HPDE6-E6E7 (cell line): Measurements from ENCODE around the gene ADAMTS16.
"Not testable (repeated sequence)": the region's sequence is repeated elsewhere in the genome, so short reads cannot be mapped to it uniquely, and the experiment has no call there.

Experiments used
- DNase-seq: peaks from one replicate; pipeline ENCODE4 v3.0.0; 2011; ENCODE audit warnings: missing footprints; ENCODE audit errors: extremely low spot score

The ADAMTS16 gene, protein sequence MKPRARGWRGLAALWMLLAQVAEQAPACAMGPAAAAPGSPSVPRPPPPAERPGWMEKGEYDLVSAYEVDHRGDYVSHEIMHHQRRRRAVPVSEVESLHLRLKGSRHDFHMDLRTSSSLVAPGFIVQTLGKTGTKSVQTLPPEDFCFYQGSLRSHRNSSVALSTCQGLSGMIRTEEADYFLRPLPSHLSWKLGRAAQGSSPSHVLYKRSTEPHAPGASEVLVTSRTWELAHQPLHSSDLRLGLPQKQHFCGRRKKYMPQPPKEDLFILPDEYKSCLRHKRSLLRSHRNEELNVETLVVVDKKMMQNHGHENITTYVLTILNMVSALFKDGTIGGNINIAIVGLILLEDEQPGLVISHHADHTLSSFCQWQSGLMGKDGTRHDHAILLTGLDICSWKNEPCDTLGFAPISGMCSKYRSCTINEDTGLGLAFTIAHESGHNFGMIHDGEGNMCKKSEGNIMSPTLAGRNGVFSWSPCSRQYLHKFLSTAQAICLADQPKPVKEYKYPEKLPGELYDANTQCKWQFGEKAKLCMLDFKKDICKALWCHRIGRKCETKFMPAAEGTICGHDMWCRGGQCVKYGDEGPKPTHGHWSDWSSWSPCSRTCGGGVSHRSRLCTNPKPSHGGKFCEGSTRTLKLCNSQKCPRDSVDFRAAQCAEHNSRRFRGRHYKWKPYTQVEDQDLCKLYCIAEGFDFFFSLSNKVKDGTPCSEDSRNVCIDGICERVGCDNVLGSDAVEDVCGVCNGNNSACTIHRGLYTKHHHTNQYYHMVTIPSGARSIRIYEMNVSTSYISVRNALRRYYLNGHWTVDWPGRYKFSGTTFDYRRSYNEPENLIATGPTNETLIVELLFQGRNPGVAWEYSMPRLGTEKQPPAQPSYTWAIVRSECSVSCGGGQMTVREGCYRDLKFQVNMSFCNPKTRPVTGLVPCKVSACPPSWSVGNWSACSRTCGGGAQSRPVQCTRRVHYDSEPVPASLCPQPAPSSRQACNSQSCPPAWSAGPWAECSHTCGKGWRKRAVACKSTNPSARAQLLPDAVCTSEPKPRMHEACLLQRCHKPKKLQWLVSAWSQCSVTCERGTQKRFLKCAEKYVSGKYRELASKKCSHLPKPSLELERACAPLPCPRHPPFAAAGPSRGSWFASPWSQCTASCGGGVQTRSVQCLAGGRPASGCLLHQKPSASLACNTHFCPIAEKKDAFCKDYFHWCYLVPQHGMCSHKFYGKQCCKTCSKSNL

DNA sequence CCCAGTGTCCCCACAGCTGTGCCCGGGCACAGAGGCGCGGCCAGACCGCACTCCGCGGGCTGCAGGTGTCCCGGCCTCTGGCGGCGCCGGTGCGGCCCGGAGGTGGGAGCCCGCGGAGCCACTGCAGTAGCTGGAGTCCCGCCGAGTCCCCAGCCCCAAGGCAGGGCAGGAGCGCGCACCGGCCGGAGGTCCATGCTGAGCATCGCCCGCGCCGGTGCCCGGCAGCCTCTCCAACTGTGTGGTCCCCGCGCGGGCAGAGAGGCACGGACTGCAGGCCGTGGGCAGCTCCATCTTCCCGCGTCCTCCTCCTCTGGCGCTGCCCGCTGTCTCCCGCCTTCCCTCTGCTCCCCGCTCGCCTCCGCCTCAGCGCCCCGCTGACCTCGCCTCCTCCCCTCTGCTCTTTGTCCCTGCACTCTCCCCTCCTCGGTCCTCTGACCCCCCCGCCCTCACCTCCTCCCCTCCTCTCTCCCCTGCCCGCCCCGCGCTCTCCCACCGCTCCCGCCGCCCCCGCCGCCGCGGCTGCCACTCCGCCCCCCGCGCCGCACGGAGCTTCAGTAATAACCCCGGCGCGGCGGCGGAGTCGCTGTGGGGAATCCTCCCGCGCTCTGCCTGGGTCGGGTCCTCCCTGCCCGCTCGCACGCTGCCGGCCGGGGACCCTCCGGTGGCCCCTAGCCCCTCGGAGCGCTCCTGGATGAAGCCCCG, at the start of gene ADAMTS16:
Gene ADAMTS16, plus strand, starts transcription at position 554 of the 702 bp plus-strand sequence. Its CDS starts 138 bp downstream, at position 692.
- DNase-seq: no peak

DNA sequence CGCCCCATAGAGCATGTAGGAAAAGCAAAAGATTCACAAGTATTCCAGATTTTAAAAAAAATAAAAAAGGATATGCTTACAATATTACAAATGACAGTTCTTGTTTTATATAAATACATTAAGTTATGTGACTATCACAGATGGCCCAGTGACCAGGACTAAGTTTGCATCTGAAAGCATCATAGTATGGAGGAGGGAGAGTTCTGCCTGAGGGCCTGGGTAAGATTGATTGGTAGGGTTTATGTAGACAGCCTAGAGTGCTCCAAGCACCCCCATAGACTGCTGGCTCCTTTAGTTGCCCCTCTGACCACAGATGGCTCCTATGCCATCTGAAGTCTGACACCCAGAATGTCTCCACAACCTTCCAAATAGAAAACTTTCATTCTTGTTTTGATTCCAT, 48.0 kb upstream of the ADAMTS16 start:
- DNase-seq: no peak

DNA sequence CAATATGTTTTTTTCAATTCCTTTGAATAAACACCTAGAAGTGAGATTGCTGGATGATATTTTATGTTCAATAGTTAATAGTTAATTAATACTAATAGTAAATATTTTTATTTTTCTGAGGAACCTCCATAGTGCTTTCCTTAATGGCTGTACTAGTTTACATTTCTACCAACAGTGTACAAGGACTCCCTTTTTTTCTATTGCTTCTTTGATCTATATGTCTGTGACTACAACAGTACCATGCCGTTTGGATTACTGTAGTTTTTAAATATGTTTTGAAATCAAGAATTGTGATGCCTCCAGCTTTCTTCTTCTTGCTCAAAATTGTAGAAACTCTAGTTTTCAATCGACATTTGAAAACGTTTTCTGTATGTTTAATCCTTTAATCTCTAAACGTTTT, 39.5 kb upstream of the ADAMTS16 start:
- DNase-seq: no peak

DNA sequence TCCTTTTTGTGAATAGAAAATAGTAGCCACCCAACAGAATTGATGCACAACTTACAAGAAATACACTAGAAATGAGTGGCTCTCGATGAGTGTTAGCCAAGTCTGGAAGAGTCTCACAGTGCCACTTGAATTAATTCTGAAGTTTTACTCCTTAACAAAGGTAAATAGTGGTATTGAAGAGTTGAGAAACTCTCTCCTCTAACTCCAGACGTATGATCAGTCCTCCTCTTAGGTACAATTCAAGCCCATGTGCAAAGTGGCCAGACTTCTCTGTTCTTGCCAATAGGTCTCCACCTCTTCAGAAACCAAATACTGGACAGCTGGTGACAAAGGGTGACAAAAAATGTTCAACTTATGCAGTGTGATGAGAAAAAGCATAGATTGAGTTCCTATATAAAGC, 38.5 kb upstream of the ADAMTS16 start:
- no peak for DNase-seq

DNA sequence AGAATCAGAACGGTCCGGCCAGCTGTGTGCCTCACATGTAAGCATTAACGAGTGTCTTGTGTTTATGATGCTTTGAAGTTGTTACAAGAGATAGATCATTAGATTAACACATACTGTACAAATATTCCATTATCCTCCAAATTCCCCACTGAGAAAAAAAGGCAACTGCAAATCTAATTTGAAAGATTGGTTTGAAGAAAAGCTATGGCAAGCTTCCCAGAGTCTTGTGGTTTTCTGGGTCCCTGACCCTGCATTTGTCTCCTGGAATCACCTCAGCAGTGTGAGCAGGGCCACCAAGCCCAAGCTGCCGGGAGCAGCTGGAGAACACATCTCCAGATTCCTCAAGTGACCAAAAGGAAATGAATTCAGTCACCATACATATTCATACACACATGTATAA, 36.9 kb upstream of the ADAMTS16 start:
- DNase-seq: no peak

DNA sequence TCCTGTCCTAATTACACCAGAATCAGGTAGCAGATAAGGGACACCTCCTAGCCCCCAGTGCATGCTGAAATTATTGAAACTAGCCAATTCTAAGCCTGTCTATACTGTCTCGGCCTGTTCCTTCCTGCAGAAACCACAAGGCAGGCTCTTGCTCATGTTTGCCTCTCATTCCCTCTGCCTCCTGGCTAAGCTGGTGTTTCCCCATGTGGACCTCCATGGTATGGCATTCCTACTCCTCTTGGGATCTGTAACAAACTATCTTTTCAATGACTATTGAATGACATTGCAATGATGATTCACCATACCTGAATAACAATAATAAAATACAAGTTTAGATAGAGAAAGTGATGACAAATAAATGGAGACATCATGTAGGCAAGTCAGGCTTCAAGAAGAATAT, 35.6 kb upstream of the ADAMTS16 start:
- no peak for DNase-seq

DNA sequence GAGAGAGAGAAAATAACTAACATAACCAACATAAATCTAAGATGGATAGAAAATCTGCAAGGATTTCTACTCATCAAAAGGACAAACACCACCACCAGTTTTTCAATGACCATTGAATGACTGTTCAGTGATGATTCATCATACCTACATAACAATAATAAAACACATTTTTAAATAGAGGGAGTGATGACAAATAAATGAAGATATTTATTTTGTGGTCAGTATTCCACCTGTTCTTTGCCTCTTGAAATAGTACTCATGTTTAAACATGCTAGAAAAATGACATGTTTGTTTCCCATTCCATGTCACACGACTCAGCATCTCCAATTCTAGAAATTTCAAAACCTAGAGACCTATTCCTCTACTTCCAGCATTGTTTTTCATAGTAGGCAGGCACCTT, 34.6 kb upstream of the ADAMTS16 start:
- no peak for DNase-seq

DNA sequence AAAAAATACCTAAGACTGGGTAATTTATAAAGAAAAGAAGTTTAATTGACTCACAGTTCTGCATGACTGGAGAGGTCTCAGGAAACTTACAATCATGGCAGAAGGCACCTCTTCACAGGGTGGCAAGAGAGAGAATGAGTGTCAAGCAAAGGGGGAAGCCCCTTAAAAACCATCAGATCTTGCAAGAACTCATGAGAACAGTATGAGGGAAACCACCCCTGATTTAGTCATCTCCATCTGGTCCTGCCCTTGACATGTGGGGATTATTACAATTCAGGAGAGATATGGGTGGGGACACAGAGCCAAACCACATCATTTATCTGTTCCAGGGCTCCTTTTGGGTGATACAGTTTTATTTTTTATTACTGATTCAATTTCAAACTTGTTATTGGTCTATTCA, 23.2 kb upstream of the ADAMTS16 start:
- DNase-seq: no peak

DNA sequence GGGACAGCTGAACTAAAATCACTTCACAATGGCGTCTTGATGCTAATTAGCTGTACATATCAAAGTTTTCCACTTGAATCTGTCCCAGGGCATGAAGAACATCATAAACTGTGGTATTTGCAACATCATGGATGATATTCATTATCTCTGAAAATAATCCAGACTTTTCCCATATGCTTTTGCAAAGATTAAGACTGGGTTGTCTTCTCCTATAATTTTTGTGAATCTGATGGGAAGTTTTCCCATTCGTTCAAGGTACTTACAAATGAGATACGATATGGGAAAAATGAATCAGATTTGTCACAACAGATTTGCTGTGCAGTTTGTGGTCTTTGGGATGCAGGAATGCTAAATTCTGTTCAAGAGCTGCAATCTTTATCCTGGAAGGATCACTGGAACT, 17.4 kb upstream of the ADAMTS16 start:
- no peak for DNase-seq

DNA sequence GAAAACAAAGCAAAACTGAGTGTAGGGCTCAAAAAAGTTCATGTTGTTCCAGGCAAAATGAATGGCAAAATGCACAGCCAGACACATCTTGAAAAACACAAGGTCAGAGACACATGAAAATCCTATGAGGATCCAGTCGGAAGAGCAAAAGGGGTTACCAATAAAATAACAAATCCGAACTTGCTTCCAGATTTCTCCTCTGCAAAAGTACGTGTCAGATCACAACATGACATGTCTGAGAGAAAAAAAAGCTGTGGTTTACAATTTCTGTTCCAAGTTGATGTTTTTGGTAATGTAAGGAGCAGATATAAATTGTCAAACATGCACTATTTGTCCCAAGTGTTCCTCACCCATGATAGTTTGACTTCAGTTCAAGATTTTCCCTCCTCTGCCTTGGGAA, 15.9 kb upstream of the ADAMTS16 start:
- DNase-seq: no peak

DNA sequence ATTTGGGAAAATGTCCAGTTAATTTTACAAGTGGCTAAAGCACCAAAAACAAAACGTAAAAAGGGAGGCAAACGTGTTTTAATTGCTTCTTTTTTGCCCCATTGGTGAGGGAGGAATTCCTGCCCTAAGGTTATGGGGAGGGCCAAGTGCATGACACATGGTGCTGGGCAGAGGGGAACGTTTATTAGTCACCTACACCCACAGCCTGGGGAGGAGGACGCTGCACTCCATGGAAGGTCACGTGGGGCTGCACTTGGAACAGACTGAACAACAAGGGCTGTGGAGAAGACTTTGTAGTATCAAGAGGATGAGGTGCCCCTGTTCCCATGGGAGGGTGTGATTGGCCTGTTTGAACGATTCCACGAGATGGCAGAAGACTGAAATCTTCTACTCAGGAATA, 13.7 kb upstream of the ADAMTS16 start:
- DNase-seq: no peak

DNA sequence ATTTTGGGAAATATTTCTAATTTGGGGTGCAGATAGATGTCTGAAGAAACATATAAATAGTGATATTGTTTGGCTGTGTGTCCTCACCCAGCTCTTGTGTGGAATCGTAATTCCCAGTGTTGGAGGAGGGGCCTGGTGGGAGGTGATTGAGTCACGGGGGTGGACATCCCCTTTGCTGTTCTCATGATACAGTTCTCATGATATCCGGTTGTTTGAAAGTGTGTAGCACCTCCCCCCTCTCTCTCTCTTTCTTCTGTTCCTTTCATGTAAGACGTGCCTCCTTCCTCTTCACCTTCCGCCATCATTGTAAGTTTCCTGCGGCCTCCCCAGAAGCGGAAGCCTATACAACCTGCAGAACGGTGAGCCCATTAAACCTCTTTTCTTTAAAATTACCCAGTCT, 11.4 kb upstream of the ADAMTS16 start:
- DNase-seq: no peak

DNA sequence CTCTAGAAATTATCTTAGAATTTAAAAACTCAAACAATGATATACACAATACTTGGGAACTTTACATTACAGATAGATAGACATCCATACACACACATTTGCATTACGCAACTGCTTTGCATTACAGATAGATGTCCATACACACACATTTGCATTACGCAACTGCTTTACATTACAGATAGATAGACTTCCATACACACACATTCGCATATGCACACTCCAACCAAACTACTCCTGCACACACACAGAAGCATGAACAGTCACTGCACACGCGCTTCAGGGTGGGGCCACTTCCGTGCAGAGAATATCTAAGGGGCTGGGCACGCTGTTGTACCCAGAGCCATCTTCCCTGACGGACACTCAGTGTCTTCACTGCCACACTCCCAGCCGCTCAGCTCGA, 7.9 kb upstream of the ADAMTS16 start:
- DNase-seq: no peak

DNA sequence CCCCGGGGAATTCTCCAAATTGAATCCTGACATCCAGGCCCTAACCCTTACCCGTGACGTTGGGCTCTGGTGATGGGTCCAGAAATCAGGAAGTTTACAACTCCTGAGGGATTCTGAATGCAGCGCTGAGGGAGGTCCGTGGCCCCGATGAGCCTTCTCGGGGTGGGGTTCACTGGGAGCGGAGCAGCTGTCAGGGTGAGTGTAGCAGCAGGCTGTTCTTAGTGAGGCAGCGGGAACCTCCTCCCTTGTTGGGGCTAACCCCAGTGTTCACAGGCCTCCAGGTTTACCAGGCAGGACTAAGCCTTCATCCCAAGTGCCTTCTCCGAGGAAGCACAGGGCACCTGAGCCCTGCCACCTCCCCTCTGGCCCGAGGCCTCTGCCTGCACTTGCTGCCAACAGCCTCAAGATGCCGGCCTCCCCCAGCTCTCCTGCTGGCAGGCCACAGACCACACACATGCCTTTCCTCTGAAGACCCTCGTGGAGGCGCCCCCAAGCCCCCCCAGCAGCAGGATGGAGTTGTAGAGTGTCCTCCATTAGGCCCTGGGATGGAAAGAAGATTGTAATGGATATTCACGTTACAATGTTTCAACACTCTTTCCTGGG, 7.3 kb upstream of the ADAMTS16 start:
- no peak for DNase-seq

DNA sequence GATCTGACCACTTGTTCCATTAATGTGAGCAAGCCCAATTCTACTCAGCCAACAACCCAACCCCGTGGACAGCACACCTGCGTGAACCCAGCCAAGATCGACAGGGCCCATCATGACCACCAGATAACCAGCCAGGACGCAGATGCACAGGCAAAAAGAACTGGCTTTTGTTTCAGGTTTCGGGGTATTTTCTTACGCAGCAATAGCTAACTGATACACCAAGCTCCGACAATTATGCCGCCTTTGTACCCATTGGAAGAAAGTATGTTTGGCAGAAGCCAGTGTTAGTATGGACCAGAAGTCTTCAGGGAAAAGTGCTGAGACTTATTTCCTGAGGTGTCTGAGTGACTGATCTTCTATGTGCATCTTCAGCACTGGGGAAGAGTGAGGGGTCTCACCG, 6.0 kb upstream of the ADAMTS16 start:
- no peak for DNase-seq

DNA sequence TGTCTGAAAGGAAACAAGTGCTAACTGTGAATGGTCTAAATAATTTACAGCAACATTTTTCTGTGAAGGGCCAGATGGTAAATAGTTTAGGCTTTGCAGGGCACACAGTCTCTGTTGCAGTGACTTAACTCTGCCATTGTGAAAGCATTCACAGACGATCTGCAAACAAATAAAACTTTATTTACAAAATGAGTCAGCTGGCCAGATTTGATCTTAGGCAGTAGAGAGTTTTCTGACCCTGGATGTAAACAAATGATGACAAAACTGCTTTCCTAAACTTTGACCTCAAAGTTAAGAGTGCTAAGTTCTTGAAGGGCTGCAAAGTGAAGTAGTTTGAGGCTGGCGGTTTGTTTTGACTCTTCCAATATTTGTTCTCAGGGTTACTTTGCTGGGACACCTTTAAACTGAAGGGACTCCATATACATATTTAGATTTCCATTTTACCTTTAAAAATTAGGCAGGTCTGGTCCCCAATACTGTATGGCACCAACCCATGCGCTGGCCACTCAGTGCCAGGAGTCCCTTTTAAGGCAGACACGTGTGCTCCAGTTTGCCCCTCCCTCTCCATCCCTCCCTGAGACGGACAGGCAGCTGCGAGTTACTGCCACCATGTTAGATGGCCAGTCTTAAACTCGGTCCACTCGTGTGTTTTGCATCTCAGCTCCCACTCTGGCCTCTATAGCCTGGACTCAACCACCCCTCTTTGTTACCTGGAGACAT, 4.0 kb upstream of the ADAMTS16 start:
- no peak for DNase-seq

DNA sequence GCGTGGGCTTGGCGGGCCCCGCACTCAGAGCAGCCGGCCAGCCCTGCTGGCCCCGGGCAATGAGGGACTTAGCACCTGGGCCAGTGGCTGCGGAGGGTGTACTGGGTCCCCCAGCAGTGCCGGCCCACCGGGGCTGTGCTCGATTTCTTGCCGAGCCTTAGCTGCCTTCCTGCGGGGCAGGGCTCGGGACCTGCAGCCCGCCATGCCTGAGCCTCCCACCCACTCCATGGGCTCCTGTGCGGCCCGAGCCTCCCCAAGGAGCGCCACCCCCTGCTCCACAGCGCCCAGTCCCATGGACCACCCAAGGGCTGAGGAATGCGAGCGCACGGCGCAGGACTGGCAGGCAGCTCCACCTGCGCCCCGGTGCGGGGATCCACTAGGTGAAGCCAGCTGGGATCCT, 2.3 kb upstream of the ADAMTS16 start:
- not testable (repeated sequence) for DNase-seq

DNA sequence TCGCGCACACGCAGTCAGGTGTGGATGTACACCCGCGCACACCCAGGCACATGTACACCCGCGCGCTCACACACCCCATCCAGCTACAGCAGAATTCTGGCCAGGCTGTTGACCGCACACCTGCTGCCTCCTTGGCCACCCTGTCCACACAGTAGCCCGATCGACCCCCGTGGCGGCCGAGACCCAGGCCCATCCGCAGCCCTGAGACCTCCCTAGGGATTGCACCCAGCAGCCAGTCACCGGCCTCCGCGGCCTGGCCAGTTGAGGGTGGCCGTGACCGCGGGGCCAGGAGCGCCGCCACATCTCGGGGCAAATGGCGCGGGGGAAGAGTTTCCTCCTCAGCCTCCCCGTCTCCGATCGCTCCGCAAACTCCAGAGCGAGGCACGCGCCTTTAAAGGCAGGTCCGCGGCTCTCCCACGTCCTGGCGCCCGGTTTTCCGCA, 774 bp upstream of the ADAMTS16 start:
- no peak for DNase-seq

DNA sequence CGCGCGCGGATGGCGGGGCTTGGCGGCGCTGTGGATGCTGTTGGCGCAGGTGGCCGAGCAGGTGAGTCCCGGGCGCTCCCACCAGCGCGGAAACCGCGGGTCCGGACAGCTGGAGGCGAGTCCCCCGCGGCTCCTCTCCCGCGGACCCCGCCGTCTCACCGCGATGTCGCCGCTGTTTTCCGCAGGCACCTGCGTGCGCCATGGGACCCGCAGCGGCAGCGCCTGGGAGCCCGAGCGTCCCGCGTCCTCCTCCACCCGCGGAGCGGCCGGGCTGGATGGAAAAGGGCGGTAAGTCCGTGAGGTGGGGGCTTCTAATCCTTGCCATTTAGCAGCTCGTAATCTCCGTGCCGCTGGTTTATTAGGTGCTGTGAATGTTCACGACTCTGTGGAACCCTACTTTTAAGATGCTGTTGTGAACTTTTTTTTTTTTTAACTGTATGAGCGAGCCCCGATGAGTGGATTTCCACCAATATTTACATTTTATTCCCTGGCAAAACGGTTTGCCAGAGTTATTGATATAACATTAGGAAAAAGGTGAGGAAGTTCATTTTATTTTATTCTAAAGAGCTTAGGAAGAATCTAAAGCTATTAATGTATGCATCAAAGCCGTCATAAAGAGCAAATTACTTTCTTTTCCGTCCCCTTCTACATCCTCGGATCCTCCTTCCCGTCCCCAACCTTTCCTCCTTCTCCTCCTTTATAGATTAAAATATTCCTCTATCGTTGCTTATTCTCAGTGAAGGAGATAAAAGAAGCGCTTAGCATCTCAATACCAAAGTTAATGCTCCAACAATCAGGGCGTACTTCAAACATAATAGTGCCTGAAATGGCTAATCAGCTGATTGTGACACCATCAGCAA, 579 bp downstream of the ADAMTS16 start:
- DNase-seq: no peak

DNA sequence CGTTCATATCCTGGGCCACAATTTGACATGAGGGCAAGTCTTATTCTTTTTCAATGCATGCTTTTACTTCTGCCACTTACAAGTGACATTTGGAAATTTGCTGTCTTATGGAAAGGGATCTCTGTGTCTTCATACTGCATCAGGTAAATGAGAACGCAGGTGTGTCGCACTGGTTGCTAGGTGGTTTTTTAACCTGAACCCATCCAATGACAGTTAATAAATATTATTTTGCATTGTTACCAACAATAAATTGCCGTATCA, 1.1 kb downstream of the ADAMTS16 start:
- no peak for DNase-seq
